ENCODE measurements around the gene DEF6.

The DEF6 gene

DNA sequence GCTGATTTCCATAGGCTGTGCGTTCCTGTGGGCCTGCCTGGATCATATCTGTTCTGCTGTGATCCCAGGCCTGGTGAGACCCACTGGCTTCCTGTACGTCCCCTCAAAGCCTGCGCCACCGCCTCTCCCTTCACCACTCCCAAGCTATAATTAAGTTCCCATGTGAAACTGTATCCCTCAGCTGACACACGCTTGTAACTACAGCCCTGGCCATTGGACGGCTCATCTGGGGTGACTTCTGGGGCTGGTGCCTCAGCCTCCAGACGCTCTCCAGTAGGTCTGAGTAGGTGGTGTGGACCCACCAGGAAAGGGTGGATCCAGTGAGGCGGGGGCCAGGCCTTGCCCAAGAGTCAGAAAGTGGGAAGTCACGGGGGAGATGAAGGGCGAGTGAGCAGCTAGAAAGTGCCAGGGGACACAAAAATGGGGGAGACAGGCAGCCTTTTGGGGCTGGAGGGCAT is 65.7 kb downstream of the DEF6 start:
- TF ChIP-seq CTCF (IDR thresholded peaks at IDR 0.05; ENCODE audit: borderline replicate concordance, control extremely low read depth, extremely low read depth, insufficient read depth, missing control alignments): no peak
- no peak for DNase-seq (ENCODE audit: low spot score)
- in situ Hi-C loops (cut with MboI; ENCODE audit: low sequenced_read_pairs, unreplicated experiment): no loop called here

DNA sequence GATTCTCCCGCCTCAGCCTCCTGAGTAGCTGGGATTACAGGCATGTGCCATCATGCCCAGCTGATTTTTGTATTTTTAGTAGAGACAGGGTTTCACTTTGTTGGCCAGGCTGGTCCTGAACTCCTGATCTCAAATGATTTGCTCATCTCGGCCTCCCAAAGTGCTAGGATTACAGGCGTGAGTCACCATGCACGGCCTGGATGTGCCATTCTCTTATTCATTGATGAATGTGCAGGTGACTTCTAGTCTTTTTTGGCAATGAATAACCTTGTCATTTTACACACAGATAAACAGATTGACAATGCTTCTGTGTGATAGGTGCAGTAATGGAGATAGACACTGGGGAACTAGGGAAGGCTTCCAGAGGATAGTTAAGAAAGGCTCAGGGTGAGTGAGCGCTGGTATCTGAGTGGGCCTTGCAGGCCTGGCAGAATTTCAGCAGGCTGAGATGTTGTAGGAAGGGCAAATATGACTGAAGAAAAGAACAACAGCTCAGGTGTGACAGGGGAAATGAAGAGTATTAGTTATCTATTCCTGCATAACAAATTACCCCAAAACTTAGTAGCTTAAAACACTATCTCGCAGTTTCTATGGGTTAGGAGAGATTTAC is 68.1 kb downstream of the DEF6 start:
- DNase-seq (ENCODE audit: low spot score): no peak
- TF ChIP-seq CTCF (IDR thresholded peaks at IDR 0.05; ENCODE audit: borderline replicate concordance, control extremely low read depth, extremely low read depth, insufficient read depth, missing control alignments): no peak
- in situ Hi-C loops (cut with MboI; ENCODE audit: low sequenced_read_pairs, unreplicated experiment): no loop called here

DNA sequence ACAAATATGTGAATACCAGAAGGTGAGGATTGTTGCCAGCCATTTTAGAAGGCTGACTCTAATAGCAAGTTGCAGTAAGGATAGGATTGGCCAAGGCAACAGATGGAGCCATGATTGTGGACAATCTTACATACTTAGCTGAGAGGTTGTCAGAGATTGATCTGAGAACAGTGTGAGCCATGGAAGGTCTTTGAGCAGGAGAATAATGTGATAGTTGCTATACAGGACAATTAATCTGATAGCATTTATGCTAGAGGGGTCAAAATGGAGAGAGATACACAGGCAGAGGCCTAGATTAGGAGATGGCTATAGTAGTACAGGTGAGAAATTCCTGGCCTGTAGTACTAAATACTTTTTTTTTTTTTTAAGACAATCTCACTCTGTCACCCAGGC is 68.6 kb downstream of the DEF6 start:
- TF ChIP-seq CTCF (IDR thresholded peaks at IDR 0.05; ENCODE audit: borderline replicate concordance, control extremely low read depth, extremely low read depth, insufficient read depth, missing control alignments): no peak
- DNase-seq (ENCODE audit: low spot score): no peak
- in situ Hi-C loops (cut with MboI; ENCODE audit: low sequenced_read_pairs, unreplicated experiment): no loop called here

DNA sequence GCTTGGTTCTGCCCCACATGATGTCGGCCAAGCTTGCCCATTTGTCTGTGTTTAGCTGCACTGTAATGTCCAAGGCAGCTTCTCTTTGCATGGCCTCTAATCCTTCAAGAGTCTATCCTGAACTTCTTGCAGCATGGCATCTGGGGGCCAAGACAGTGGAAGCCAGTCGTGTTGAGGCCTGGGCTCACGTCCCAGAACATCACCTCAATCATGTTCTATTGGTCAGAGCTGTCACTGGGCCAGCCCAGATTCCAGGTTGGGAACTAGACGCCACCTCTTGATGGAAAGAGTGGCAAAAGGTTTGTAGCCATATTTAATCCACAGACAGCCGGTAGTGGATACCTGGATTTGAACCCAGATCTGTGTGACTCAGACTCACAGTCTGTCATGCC is 70.0 kb downstream of the DEF6 start:
- no peak for TF ChIP-seq CTCF (IDR thresholded peaks at IDR 0.05; ENCODE audit: borderline replicate concordance, control extremely low read depth, extremely low read depth, insufficient read depth, missing control alignments)
- in situ Hi-C loops (cut with MboI; ENCODE audit: low sequenced_read_pairs, unreplicated experiment): no loop called here

GRCh38 chr6:35368038-35368887 is 70.6 kb downstream of the DEF6 start:
- TF ChIP-seq CTCF (IDR thresholded peaks at IDR 0.05; ENCODE audit: borderline replicate concordance, control extremely low read depth, extremely low read depth, insufficient read depth, missing control alignments): no peak
- peak; percentile 64 for DNase-seq (ENCODE audit: low spot score)
- in situ Hi-C loops (cut with MboI; ENCODE audit: low sequenced_read_pairs, unreplicated experiment): no loop called here

More for the DNA sequence above, 70.0 kb downstream of the DEF6 start:
- no peak for DNase-seq (ENCODE audit: low spot score)

DNA sequence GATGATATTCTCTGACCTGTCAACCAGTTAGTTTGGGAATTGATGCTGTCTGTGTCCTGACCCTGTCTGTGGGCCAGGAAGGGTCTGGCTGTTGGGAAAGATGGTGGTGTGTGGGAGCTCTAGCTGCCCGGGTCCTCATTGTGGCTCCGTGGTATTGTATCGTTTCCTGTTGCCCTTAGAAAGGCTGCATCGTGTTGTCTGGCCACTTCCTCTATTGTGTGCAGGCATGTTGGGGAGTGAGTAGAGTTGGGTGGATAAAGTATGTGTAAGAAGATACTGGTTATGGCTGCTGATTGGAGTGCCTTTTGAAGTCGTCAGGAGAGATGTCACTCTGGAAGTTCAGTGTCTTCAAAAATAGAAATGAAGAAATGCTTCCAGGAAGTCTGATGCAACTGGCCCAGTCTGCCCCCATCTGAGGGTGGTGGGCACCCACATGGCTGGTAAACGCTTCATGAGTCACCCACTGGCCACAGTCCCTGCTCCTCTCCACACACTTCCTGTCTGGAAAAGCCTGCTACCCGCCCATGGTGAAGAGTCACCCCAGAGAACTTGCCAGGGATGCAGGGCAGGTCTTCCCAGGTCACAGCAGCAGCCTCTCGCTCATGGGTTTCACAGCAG is 72.6 kb downstream of the DEF6 start:
- in situ Hi-C loops (cut with MboI; ENCODE audit: low sequenced_read_pairs, unreplicated experiment): no loop called here
- no peak for TF ChIP-seq CTCF (IDR thresholded peaks at IDR 0.05; ENCODE audit: borderline replicate concordance, control extremely low read depth, extremely low read depth, insufficient read depth, missing control alignments)
- peak; percentile 60 for DNase-seq (ENCODE audit: low spot score)

Measured in GM13976 (cell line).